Osteoblast (primary cell): ENCODE data around the gene PITRM1. TPM values are rescaled to one million over a fixed set of nuclear protein-coding genes. Genes with fewer than 3 reads are reported as not detected.

ENCODE experiments used
- DNase-seq: peaks from one replicate; pipeline ENCODE4 v3.0.0; 2011; ENCODE audit warnings: low spot score, mixed read lengths; ENCODE audit not compliant: insufficient read length; ENCODE audit errors: missing footprints
- H2AFZ ChIP-seq: 2 replicates; pipeline ENCODE4 v1.6.0; 2011; ENCODE audit warnings: mild to moderate bottlenecking, low read length
- H3K27ac ChIP-seq: 2 replicates; pipeline ENCODE4 v1.5.1; 2011; ENCODE audit warnings: mild to moderate bottlenecking, low read depth, low read length, moderate library complexity
- H3K27me3 ChIP-seq: 2 replicates; pipeline ENCODE4 v1.6.0; 2012; ENCODE audit warnings: mild to moderate bottlenecking, control low read depth, inconsistent platforms, low read length, moderate library complexity; ENCODE audit not compliant: insufficient read depth
- H3K36me3 ChIP-seq: 2 replicates; pipeline ENCODE4 v1.5.1; 2011; ENCODE audit warnings: mild to moderate bottlenecking, low read length, control low read depth, moderate library complexity; ENCODE audit not compliant: insufficient read depth
- H3K4me1 ChIP-seq: 2 replicates; pipeline ENCODE4 v1.5.1; 2011; ENCODE audit warnings: mild to moderate bottlenecking, low read length, control low read depth, moderate library complexity; ENCODE audit not compliant: insufficient read depth
- H3K4me2 ChIP-seq: 2 replicates; pipeline ENCODE4 v1.6.0; 2011; ENCODE audit warnings: mild to moderate bottlenecking, low read length; ENCODE audit not compliant: insufficient read depth
- H3K4me3 ChIP-seq: fragments of 200-600 bp; sonication (generic); 3 replicates; pipeline ENCODE4 v1.5.1; 2012; ENCODE audit warnings: mild to moderate bottlenecking, low read length, inconsistent platforms; ENCODE audit not compliant: insufficient read depth
- H3K79me2 ChIP-seq: 2 replicates; pipeline ENCODE4 v1.6.0; 2012; ENCODE audit warnings: mild to moderate bottlenecking, low read length, control low read depth, inconsistent platforms; ENCODE audit not compliant: insufficient read depth
- H3K9me3 ChIP-seq: 2 replicates; pipeline ENCODE4 v1.5.1; 2011; ENCODE audit warnings: low read depth, low read length, control low read depth
- H4K20me1 ChIP-seq: 2 replicates; pipeline ENCODE4 v1.6.0; 2012; ENCODE audit warnings: mild to moderate bottlenecking, low read length, control low read depth; ENCODE audit not compliant: insufficient read depth
- total RNA-seq: library from RNA; depleted of rRNA; stranded (reverse); fragments of >200 nt; gene quantifications from 2 replicates; pipeline ENCODE4 v1.2.3, GENCODE V29; 2012
- TF ChIP-seq, protein P1 (sequence below): IDR thresholded peaks from 2 replicates; pipeline ENCODE4 v1.5.1; 2011; ENCODE audit warnings: mild to moderate bottlenecking, low read depth, low read length, moderate library complexity; ENCODE audit errors: extremely low read depth

Gene PITRM1
- total RNA-seq, 1 donor = 89.8 TPM

DNA sequence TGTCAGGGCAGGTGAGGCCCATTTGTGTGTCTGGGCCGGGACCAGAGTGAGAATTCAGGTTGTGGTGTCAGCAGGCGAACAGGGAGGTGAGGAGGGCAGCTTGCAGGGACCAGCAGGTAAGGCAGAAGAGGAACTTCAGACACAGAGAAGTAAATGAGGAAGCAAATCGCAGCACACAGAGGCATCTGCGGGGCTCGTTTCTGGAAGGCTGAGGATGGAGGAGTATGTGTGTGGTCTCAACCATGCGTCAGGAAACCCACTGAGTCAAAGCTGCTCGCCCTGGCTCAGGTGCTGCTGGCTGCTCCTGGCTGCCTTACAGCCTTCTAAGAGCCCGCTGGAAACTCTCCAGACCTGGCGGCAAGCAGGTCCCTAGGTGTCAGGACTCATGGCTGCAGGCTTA, 26.9 kb upstream of the PITRM1 start:
- Histone ChIP-seq H2AFZ (no peak overlapping the region), H3K9me3 (no peaks in the 10 kb centered on the region), H3K4me2 (no peak overlapping the region), H3K4me1 (peaks cover 14% of the 10 kb centered on the region), H3K27ac (no peak overlapping the region), H3K27me3 (peaks cover 16% of the 10 kb centered on the region), H3K36me3 (no peaks in the 10 kb centered on the region), H3K79me2 (no peaks in the 10 kb centered on the region), H4K20me1 (no peaks in the 10 kb centered on the region), H3K4me3 (no peak overlapping the region)
- no peak for DNase-seq
- TF ChIP-seq, protein P1, sequence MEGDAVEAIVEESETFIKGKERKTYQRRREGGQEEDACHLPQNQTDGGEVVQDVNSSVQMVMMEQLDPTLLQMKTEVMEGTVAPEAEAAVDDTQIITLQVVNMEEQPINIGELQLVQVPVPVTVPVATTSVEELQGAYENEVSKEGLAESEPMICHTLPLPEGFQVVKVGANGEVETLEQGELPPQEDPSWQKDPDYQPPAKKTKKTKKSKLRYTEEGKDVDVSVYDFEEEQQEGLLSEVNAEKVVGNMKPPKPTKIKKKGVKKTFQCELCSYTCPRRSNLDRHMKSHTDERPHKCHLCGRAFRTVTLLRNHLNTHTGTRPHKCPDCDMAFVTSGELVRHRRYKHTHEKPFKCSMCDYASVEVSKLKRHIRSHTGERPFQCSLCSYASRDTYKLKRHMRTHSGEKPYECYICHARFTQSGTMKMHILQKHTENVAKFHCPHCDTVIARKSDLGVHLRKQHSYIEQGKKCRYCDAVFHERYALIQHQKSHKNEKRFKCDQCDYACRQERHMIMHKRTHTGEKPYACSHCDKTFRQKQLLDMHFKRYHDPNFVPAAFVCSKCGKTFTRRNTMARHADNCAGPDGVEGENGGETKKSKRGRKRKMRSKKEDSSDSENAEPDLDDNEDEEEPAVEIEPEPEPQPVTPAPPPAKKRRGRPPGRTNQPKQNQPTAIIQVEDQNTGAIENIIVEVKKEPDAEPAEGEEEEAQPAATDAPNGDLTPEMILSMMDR = no peak

DNA sequence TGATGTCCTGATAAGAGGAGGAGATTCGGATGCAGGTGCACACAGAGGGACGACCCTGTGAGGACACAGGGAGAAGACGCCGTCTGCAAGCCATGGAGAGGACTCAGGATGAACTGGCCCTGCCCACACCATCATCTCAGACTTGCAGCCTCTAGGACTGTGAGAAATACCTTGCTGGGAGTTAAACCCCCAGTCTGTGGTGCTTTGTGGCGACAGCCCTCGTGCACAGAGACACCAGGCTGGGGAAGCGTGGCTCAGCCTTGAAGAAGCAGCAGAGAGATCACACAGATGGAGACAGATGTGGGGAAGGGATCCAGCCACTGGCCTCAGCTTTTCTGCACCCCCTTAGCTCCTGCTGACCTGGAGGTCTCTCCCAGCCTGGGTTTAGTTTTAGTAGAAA, 26.3 kb upstream of the PITRM1 start:
- no peak for DNase-seq
- TF ChIP-seq, protein P1 = no peak
- Histone ChIP-seq H3K9me3 (no peaks in the 10 kb centered on the region), H3K36me3 (no peaks in the 10 kb centered on the region), H3K4me1 (peaks cover 14% of the 10 kb centered on the region), H3K27me3 (peaks cover 14% of the 10 kb centered on the region), H3K4me2 (no peak overlapping the region), H4K20me1 (no peaks in the 10 kb centered on the region), H3K79me2 (no peaks in the 10 kb centered on the region), H3K4me3 (no peak overlapping the region), H2AFZ (no peak overlapping the region), H3K27ac (no peak overlapping the region)

DNA sequence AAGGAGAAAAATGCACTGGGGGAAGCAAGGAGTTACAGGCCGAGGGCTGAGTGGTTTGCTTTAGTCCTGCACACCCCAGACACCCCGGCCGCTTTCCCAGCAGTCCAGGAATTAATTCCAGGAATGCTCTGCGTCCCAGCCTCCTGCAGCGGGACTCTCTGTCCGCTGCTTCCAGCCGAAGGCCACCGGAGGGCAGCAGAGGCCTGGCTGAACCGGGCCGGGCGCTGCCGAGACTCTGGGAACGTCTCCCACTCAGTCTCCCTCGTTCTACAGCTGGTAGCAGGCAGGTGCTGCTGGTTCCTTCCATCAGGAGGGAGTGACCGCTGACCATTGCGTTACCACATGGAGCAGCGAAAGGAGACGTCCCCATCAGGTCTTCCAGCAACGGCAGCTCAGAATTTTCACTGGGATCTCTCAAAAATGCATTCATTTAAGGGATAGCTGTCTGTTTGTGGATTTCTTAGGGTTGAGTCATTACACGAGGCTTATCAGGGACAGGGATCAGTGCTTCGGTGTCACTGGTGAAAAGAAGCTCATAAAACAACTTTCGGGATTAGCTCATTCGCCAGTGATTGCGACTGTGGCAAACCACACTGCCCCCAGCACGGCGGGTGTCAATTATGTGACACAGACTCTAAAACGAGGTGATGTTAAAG, 24.9 kb upstream of the PITRM1 start:
- no peaks in the 10 kb centered on the region for H3K9me3 ChIP-seq
- H2AFZ ChIP-seq = peak overlapping the region; percentile 90
- peak overlapping the region; percentile 50 for H3K27ac ChIP-seq
- H3K27me3 ChIP-seq = peaks cover 10% of the 10 kb centered on the region
- H3K36me3 ChIP-seq = no peaks in the 10 kb centered on the region
- peak overlapping the region; percentile 88 for H3K4me2 ChIP-seq
- H3K79me2 ChIP-seq = no peaks in the 10 kb centered on the region
- peak overlapping the region; percentile 67 for H3K4me3 ChIP-seq
- H4K20me1 ChIP-seq = no peaks in the 10 kb centered on the region
- TF ChIP-seq, protein P1 = peak; percentile 94
- H3K4me1 ChIP-seq = peaks cover 20% of the 10 kb centered on the region
- peak; percentile 97 for DNase-seq

DNA sequence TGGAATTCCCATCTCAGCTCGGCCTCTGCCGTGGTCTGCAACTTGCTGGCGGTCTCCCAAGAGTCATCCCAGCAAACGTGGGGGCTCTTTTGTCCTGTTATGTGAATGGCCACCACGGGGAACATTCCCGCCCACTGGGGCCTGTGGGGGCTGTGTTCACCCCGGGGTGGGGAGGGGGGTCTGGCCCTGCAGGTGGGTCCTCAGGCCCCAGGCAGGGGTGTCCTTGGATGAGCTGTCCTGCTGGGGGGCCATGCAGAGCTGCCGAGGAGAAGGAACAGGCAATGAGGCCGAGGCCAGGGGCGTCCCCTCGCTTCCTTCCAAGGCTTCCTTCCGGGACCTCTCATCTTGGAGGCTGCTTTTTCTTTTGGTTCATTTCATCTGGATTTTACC, 24.4 kb upstream of the PITRM1 start:
- Histone ChIP-seq H3K4me1 (peaks cover 20% of the 10 kb centered on the region), H3K27me3 (peaks cover 10% of the 10 kb centered on the region), H2AFZ (peak overlapping the region; percentile 51), H3K36me3 (no peaks in the 10 kb centered on the region), H4K20me1 (no peaks in the 10 kb centered on the region), H3K4me3 (peak overlapping the region; percentile 67), H3K27ac (no peak overlapping the region), H3K4me2 (peak overlapping the region; percentile 88), H3K79me2 (no peaks in the 10 kb centered on the region), H3K9me3 (no peaks in the 10 kb centered on the region)
- TF ChIP-seq, protein P1 = no peak
- no peak for DNase-seq
